ENCODE results near the gene RPS6KA2.
A peak's percentile ranks its signal among the peaks of the same experiment; 100 is the strongest.
"Not testable (repeated sequence)": the region's sequence is repeated elsewhere in the genome, so short reads cannot be mapped to it uniquely, and the experiment has no call there.

RPS6KA2 gene

GRCh38 chr6:166410426-166410935 is 216.6 kb downstream of the RPS6KA2 start:
- DNase-seq = no peak

- no peak for DNase-seq
These were observed 217.9 kb downstream of the RPS6KA2 start for GRCh38 chr6:166408936-166409755.

GRCh38 chr6:166406197-166406596 is 220.9 kb downstream of the RPS6KA2 start:
- DNase-seq = no peak

- no peak for DNase-seq
These were observed 221.7 kb downstream of the RPS6KA2 start for GRCh38 chr6:166405386-166405785.

- no peak for DNase-seq
These were observed 224.3 kb downstream of the RPS6KA2 start for GRCh38 chr6:166402582-166403277.

GRCh38 chr6:166400649-166401250 is 226.3 kb downstream of the RPS6KA2 start:
- DNase-seq = peak; percentile 40 to 63

- DNase-seq = no peak
These were observed 226.9 kb downstream of the RPS6KA2 start for GRCh38 chr6:166400181-166400580.

- DNase-seq = no peak
These were observed 228.7 kb downstream of the RPS6KA2 start for GRCh38 chr6:166398348-166398747.

- no peak for DNase-seq
These were observed 229.2 kb downstream of the RPS6KA2 start for GRCh38 chr6:166397849-166398248.

GRCh38 chr6:166395778-166396177 is 231.3 kb downstream of the RPS6KA2 start:
- no peak for DNase-seq

GRCh38 chr6:166395351-166395750 is 231.7 kb downstream of the RPS6KA2 start:
- no peak for DNase-seq

GRCh38 chr6:166394036-166394892 is 232.8 kb downstream of the RPS6KA2 start:
- DNase-seq = no peak

- DNase-seq = no peak
These were observed 233.6 kb downstream of the RPS6KA2 start for GRCh38 chr6:166393535-166393823.

- DNase-seq = not testable (repeated sequence)
These were observed 234.1 kb downstream of the RPS6KA2 start for GRCh38 chr6:166392755-166393534.

GRCh38 chr6:166389119-166389518 is 237.9 kb downstream of the RPS6KA2 start:
- no peak for DNase-seq

- no peak for DNase-seq
These were observed 238.6 kb downstream of the RPS6KA2 start for GRCh38 chr6:166388290-166389004.

GRCh38 chr6:166387642-166388289 is 239.3 kb downstream of the RPS6KA2 start:
- no peak for DNase-seq

- DNase-seq = not testable (repeated sequence)
These were observed 240.0 kb downstream of the RPS6KA2 start for GRCh38 chr6:166387098-166387497.

- no peak for DNase-seq
These were observed 240.9 kb downstream of the RPS6KA2 start for GRCh38 chr6:166386111-166386510.

- DNase-seq = peak in 1 of 2 donors; percentile 43
These were observed 243.2 kb downstream of the RPS6KA2 start for GRCh38 chr6:166383802-166384363.

Data from stimulated activated CD4-positive, alpha-beta T cell treated with anti-CD3 and anti-CD28 coated beads, Interleukin-2, amount 100 ng/mL, for 24 hours (primary cell).